Progenitor cell of endocrine pancreas (in vitro differentiated cells): ENCODE data around the gene NCAPH2. TPM values are rescaled to one million over a fixed set of nuclear protein-coding genes. Genes with fewer than 3 reads are reported as not detected.

ENCODE experiments used
- DNase-seq: peaks from one replicate; pipeline ENCODE4 v3.0.0; 2021; ENCODE audit warnings: low spot score; ENCODE audit not compliant: unreplicated experiment
- H3K27ac Mint-ChIP-seq: 2 replicates; pipeline ENCODE4 v1.8.0; 2021; ENCODE audit warnings: mild to moderate bottlenecking, moderate library complexity, mixed read lengths
- H3K27me3 Mint-ChIP-seq: 2 replicates; pipeline ENCODE4 v1.8.0; 2021; ENCODE audit warnings: mixed read lengths
- H3K36me3 Mint-ChIP-seq: 2 replicates; pipeline ENCODE4 v1.8.0; 2022; ENCODE audit warnings: mixed read lengths; ENCODE audit not compliant: insufficient read depth
- H3K4me1 Mint-ChIP-seq: 2 replicates; pipeline ENCODE4 v1.8.0; 2021; ENCODE audit warnings: low read depth, mixed read lengths
- H3K4me3 Mint-ChIP-seq: 2 replicates; pipeline ENCODE4 v1.8.0; 2021; ENCODE audit warnings: low read depth, mild to moderate bottlenecking, moderate library complexity, mixed read lengths
- H3K9me3 Mint-ChIP-seq: 2 replicates; pipeline ENCODE4 v1.8.0; 2021; ENCODE audit warnings: low read depth, mixed read lengths
- total RNA-seq: library from RNA; stranded (reverse); gene quantifications from 2 replicates; pipeline ENCODE4 v1.2.1, GENCODE V29; 2021
- TF ChIP-seq, protein P1 (sequence below): fragments of 200-600 bp; sonication (generic); IDR thresholded peaks from one replicate; pipeline ENCODE4 v1.5.0; 2021; ENCODE audit warnings: antibody characterized with exemption, mild to moderate bottlenecking; ENCODE audit not compliant: unreplicated experiment

Gene NCAPH2
- total RNA-seq, 1 donor from 2014 or later = 66.5 TPM

- no peak for DNase-seq
- Mint-ChIP-seq H3K36me3 (peaks cover 1% of the 10 kb centered on the region), H3K27ac (no peak overlapping the region), H3K4me1 (peaks cover 23% of the 10 kb centered on the region), H3K9me3 (no peaks in the 10 kb centered on the region), H3K4me3 (peak overlapping the region; percentile 50), H3K27me3 (peaks cover 1% of the 10 kb centered on the region)
- TF ChIP-seq, protein P1, sequence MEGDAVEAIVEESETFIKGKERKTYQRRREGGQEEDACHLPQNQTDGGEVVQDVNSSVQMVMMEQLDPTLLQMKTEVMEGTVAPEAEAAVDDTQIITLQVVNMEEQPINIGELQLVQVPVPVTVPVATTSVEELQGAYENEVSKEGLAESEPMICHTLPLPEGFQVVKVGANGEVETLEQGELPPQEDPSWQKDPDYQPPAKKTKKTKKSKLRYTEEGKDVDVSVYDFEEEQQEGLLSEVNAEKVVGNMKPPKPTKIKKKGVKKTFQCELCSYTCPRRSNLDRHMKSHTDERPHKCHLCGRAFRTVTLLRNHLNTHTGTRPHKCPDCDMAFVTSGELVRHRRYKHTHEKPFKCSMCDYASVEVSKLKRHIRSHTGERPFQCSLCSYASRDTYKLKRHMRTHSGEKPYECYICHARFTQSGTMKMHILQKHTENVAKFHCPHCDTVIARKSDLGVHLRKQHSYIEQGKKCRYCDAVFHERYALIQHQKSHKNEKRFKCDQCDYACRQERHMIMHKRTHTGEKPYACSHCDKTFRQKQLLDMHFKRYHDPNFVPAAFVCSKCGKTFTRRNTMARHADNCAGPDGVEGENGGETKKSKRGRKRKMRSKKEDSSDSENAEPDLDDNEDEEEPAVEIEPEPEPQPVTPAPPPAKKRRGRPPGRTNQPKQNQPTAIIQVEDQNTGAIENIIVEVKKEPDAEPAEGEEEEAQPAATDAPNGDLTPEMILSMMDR = no peak
These were observed 36.1 kb upstream of the NCAPH2 start for GRCh38 chr22:50471962-50472361.

DNA sequence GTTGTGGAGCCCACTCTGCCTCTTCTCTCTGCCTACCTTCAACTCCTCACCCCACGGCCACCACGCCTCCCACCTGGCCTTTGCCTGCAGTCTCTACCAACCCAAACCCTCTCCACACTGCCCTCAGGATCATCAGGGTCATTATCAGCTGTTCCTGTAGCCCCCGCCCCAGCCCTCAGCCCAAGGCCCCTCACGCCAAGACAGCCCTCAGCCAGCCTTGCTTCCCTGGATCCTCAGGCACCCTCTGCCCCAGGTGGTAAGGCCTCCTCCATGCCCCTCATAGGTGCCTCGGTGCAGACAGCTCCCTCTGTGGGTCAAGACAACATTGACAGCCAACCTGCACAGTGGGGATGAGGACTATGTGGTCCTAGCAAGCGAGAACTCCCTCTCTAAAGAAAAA lies 34.9 kb upstream of the NCAPH2 start:
- Mint-ChIP-seq H3K36me3 (peaks cover 1% of the 10 kb centered on the region), H3K27me3 (peaks cover 6% of the 10 kb centered on the region), H3K4me1 (peaks cover 25% of the 10 kb centered on the region), H3K4me3 (peak overlapping the region; percentile 92), H3K9me3 (no peaks in the 10 kb centered on the region), H3K27ac (peak overlapping the region; percentile 86)
- no peak for DNase-seq
- TF ChIP-seq, protein P1 = peak; percentile 28

DNA sequence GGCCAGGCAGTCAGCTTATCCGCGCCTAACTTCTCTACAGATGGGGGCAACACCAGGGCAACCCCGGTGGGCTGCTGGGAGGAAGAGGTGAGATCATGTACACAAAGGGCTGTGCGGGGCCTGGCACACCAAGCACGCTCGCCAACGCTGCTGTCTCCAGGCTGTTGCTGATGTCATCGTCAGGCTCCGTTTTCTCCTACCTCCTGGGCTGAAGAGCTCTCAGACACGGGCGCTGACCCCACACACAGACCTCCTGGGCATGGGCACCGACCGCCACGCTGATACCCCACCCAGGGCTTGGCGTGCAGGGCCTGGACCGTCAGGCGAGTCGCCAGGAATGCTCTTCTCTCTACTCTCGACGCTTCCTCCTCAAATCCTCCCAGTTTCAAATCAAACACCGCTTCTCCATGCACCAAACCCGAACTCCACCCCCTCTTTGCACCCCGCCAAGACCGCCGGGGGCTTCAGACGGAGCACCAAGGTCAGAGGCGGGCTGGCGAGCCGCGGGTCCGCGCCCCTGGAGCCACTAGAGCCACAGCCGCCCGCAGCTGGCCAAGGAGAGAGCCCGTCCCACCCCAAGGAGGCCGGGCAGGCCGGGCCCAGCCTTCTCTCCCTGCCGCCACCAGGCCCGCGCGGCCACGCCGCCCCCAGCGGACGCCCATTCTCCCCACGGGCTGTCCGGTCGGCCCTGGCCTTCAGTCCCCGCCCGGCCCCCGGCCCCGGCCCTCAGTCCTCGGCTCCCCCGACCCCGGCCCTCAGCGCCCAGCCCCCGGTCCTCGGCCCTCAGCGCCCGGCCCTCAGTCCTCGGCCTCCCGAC lies 34.0 kb upstream of the NCAPH2 start:
- Mint-ChIP-seq H3K4me3 (peak overlapping the region; percentile 92), H3K9me3 (no peaks in the 10 kb centered on the region), H3K36me3 (peaks cover 1% of the 10 kb centered on the region), H3K4me1 (peaks cover 25% of the 10 kb centered on the region), H3K27me3 (peaks cover 11% of the 10 kb centered on the region), H3K27ac (peak overlapping the region; percentile 86)
- TF ChIP-seq, protein P1 = no peak
- no peak for DNase-seq

DNA sequence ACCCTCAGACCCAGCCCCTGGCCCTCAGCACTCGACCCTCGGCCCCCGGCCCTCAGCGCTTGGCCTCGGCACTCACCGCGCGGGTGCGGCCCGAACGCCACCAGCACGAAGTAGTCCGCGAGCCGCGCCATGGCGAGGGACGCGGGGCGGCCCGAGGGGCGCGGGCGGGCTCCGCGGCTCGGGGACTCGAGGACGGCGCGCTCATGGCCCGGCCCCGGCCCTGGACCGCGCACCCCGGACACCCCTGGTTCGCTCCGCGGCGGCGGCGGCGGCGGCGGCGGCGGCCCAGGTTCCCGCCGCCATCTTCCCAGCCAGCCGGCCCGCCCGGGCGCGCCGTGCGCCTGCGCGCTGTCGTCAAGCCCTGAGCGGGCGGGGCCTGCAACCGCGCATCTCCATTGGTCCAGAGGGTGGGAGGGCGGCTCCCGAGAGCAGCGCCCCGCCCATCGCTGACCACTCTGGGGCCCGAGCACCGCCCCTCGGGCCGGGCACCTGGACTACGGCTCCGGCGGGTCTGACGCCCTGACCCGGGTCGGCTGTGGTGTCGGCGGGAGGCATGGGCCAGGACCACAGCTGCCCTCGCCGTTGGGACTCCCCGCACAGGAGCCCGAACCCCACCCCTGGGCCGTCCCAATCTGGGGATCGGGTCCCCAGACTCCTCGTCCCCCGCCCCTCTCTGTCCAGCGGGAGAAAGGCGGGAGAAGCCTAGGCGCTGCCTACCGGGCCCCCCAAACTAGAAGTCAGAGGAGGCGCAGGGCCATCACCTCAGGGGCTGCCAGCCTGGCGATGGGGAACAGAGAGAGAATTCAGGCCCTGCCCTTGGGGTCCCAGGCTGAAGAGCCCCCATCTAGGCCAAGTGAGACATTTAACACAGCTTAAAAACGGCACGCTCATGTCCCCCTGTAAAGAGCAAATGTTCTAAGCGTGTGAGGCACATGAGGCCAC lies 33.0 kb upstream of the NCAPH2 start, which contains the start of gene SBF1:
Gene SBF1, minus strand, starts transcription at position 326 of the 942 bp plus-strand sequence. Its CDS starts 195 bp downstream, at position 131.
- H3K9me3 Mint-ChIP-seq = no peaks in the 10 kb centered on the region
- peaks cover 25% of the 10 kb centered on the region for H3K4me1 Mint-ChIP-seq
- peaks cover 19% of the 10 kb centered on the region for H3K27me3 Mint-ChIP-seq
- H3K36me3 Mint-ChIP-seq = peaks cover 1% of the 10 kb centered on the region
- peak; percentile 92 for DNase-seq
- TF ChIP-seq, protein P1 = no peak
- H3K27ac Mint-ChIP-seq = peak within 1 kb of the TSS; percentile 86
- H3K4me3 Mint-ChIP-seq = peak within 1 kb of the TSS; percentile 92

DNA sequence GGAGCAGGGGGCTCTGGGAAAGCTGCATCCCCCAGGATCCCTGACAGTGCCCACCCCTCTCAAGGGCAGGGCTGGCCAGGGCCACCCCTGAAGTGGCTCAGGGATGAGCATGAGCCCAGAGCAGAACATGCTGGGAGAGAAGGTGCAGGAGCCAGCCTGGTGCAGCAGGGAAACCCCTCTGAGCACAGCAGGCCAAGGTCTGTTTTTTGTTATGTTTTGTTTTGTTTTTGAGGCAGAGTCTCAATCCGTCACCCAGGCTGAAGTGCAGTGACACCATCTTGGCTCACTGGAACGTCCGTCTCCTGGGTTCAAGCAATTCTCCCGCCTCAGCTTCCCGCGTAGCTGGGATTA lies 32.4 kb upstream of the NCAPH2 start:
- no peak overlapping the region for H3K27ac Mint-ChIP-seq
- DNase-seq = no peak
- H3K9me3 Mint-ChIP-seq = no peaks in the 10 kb centered on the region
- TF ChIP-seq, protein P1 = no peak
- H3K36me3 Mint-ChIP-seq = peaks cover 1% of the 10 kb centered on the region
- H3K4me3 Mint-ChIP-seq = peak overlapping the region; percentile 67
- peaks cover 20% of the 10 kb centered on the region for H3K4me1 Mint-ChIP-seq
- H3K27me3 Mint-ChIP-seq = peaks cover 25% of the 10 kb centered on the region
